Hepatocyte (in vitro differentiated cells): ENCODE data around the gene KRTAP5-2.

Source experiments
- EZH2 ChIP-seq: fragments of 200-600 bp; sonication (generic); IDR thresholded peaks from 2 replicates; pipeline ENCODE4 v1.6.1; 2016; ENCODE audit warnings: antibody characterized with exemption, mild to moderate bottlenecking, borderline replicate concordance
- EZH2phosphoT487 ChIP-seq: fragments of 200-600 bp; sonication (generic); IDR thresholded peaks from one replicate; pipeline ENCODE4 v1.6.1; 2018; ENCODE audit warnings: antibody characterized with exemption, mild to moderate bottlenecking, low read depth, moderate library complexity; ENCODE audit not compliant: unreplicated experiment, severe bottlenecking
- TF ChIP-seq, protein P1 (sequence below): fragments of 200-600 bp; sonication (generic); IDR thresholded peaks from 2 replicates; pipeline ENCODE4 v1.5.1; 2016; ENCODE audit warnings: antibody characterized with exemption, mild to moderate bottlenecking; ENCODE audit not compliant: poor library complexity

DNA sequence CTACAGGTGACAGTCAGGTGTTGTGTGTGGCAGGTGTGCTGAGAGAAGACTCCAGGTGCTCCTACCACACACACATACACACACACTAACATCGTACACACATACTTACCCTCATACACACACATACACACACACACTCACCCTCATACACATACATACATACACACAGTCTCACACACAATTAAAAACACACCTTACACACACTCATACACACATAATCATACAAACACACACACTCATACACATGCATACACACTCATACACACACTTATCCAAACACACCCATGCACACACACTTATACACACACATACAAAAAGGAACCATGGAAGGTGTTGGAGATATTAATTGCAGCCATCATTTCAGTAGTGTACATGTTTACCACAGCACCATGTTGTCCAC, 5.5 kb upstream of the KRTAP5-2 start:
- TF ChIP-seq, protein P1, sequence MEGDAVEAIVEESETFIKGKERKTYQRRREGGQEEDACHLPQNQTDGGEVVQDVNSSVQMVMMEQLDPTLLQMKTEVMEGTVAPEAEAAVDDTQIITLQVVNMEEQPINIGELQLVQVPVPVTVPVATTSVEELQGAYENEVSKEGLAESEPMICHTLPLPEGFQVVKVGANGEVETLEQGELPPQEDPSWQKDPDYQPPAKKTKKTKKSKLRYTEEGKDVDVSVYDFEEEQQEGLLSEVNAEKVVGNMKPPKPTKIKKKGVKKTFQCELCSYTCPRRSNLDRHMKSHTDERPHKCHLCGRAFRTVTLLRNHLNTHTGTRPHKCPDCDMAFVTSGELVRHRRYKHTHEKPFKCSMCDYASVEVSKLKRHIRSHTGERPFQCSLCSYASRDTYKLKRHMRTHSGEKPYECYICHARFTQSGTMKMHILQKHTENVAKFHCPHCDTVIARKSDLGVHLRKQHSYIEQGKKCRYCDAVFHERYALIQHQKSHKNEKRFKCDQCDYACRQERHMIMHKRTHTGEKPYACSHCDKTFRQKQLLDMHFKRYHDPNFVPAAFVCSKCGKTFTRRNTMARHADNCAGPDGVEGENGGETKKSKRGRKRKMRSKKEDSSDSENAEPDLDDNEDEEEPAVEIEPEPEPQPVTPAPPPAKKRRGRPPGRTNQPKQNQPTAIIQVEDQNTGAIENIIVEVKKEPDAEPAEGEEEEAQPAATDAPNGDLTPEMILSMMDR: no peak
- no peak for TF ChIP-seq EZH2
- TF ChIP-seq EZH2phosphoT487: no peak
